SK-N-SH treated with all-trans-retinoic acid at 6 μM for 48 hours (cell line): ENCODE data around the gene PQBP1.
A peak's percentile ranks its signal among the peaks of the same experiment; 100 is the strongest.

ENCODE experiments used
- ATAC-seq: fragments of 200-7000 bp; cut with Tn5 transposase; 3 replicates; pipeline ENCODE4 v1.9.1; 2020; ENCODE audit warnings: mild to moderate bottlenecking, moderate library complexity
- ARNTL ChIP-seq: fragments of 450-650 bp; formaldehyde crosslinking; IDR thresholded peaks from 2 replicates; pipeline ENCODE4 v1.5.0; 2020; ENCODE audit warnings: low read depth, mild to moderate bottlenecking, moderate library complexity, borderline replicate concordance
- BACH2 ChIP-seq: fragments of 250-450 bp; sonication (Bioruptor Pico); IDR thresholded peaks from 2 replicates; pipeline ENCODE4 v1.9.0; 2021; ENCODE audit warnings: mild to moderate bottlenecking, borderline replicate concordance
- ESRRG ChIP-seq: fragments of 250-450 bp; sonication (Bioruptor Pico); IDR thresholded peaks from 2 replicates; pipeline ENCODE4 v1.6.1; 2021; ENCODE audit warnings: mild to moderate bottlenecking
- GLIS3 ChIP-seq: fragments of 250-450 bp; sonication (Bioruptor Pico); IDR thresholded peaks from 2 replicates; pipeline ENCODE4 v1.5.0; 2020; ENCODE audit warnings: mild to moderate bottlenecking, moderate library complexity
- ISL1 ChIP-seq: fragments of 250-450 bp; sonication (Bioruptor Pico); IDR thresholded peaks from 2 replicates; pipeline ENCODE4 v2.1.2; 2022; ENCODE audit warnings: mild to moderate bottlenecking, moderate library complexity
- OSR1 ChIP-seq: fragments of 250-450 bp; sonication (Bioruptor Pico); IDR thresholded peaks from 2 replicates; pipeline ENCODE4 v1.8.0; 2022; ENCODE audit warnings: moderate library complexity, mild to moderate bottlenecking, inconsistent platforms
- PATZ1 ChIP-seq: fragments of 250-450 bp; sonication (Bioruptor Pico); IDR thresholded peaks from 2 replicates; pipeline ENCODE4 v1.8.0; 2020; ENCODE audit warnings: mild to moderate bottlenecking, moderate library complexity, borderline replicate concordance
- PPARA ChIP-seq: fragments of 250-450 bp; sonication (Bioruptor Pico); IDR thresholded peaks from 2 replicates; pipeline ENCODE4 v1.5.0; 2020; ENCODE audit warnings: mild to moderate bottlenecking, borderline replicate concordance
- SNAI2 ChIP-seq: fragments of 250-450 bp; sonication (Bioruptor Pico); IDR thresholded peaks from 2 replicates; pipeline ENCODE4 v1.5.0; 2020; ENCODE audit warnings: mild to moderate bottlenecking, moderate library complexity
- TCF4 ChIP-seq: fragments of 250-450 bp; sonication (Bioruptor Pico); IDR thresholded peaks from 2 replicates; pipeline ENCODE4 v1.8.0; 2021; ENCODE audit warnings: mild to moderate bottlenecking, moderate library complexity, borderline replicate concordance
- TOX ChIP-seq: fragments of 250-450 bp; sonication (Bioruptor Pico); IDR thresholded peaks from 2 replicates; pipeline ENCODE4 v1.8.0; 2021; ENCODE audit warnings: mild to moderate bottlenecking, moderate library complexity, borderline replicate concordance
- ZFP3 ChIP-seq: fragments of 250-450 bp; sonication (Bioruptor Pico); IDR thresholded peaks from 2 replicates; pipeline ENCODE4 v1.5.0; 2020; ENCODE audit warnings: mild to moderate bottlenecking, moderate library complexity
- ZFP30 ChIP-seq: fragments of 450-650 bp; formaldehyde crosslinking; IDR thresholded peaks from 2 replicates; pipeline ENCODE4 v1.5.0; 2022; ENCODE audit warnings: mild to moderate bottlenecking, moderate library complexity
- ZNF70 ChIP-seq: fragments of 450-650 bp; formaldehyde crosslinking; IDR thresholded peaks from 2 replicates; pipeline ENCODE4 v1.5.0; 2020; ENCODE audit warnings: mild to moderate bottlenecking, moderate library complexity
- ZNF8 ChIP-seq: fragments of 450-650 bp; formaldehyde crosslinking; IDR thresholded peaks from 2 replicates; pipeline ENCODE4 v1.5.0; 2020; ENCODE audit warnings: mild to moderate bottlenecking, moderate library complexity
- TF ChIP-seq, protein P1 (sequence below): fragments of 250-450 bp; sonication (Bioruptor Pico); IDR thresholded peaks from 2 replicates; pipeline ENCODE4 v1.5.1; 2021; ENCODE audit warnings: mild to moderate bottlenecking, moderate library complexity
- TF ChIP-seq, protein P2 (sequence below): fragments of 250-450 bp; sonication (Bioruptor Pico); IDR thresholded peaks from 2 replicates; pipeline ENCODE4 v1.5.0; 2020; ENCODE audit warnings: mild to moderate bottlenecking, moderate library complexity
- TF ChIP-seq, protein P3 (sequence below): fragments of 250-450 bp; sonication (Bioruptor Pico); IDR thresholded peaks from 2 replicates; pipeline ENCODE4 v1.5.1; 2020; ENCODE audit warnings: low read depth, mild to moderate bottlenecking, moderate library complexity

Gene PQBP1

DNA sequence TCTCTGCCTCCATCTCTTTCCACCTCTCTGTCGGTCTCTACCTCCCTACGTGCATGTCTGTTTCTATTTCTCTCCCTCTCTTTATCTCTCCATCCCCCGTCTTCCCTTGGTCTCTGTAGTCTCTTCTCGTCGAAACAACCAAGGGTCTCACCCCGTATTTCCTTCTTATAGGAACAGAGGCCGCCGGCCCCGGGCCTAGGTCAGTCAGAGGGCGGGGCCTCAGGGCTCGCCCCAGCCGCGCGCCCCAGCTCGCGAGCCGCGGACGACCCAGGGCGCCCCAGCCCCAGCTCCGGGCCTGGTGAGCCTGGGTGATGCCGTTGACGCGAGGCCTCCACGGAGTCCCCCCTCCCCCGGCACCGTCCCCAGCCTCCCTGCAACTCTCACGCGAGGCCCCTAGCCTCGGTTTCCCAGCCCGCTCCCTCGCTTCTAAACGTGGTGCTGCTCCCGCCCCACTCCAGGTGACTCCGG, 6.8 kb upstream of the PQBP1 start:
- ATAC-seq = peak; percentile 59
- no peak for TF ChIP-seq TCF4 (CRISPR knock-in tag)
- no peak for TF ChIP-seq ZFP3 (CRISPR knock-in tag)
- TF ChIP-seq PATZ1 = no peak
- no peak for TF ChIP-seq PPARA (CRISPR knock-in tag)
- TF ChIP-seq, protein P1, sequence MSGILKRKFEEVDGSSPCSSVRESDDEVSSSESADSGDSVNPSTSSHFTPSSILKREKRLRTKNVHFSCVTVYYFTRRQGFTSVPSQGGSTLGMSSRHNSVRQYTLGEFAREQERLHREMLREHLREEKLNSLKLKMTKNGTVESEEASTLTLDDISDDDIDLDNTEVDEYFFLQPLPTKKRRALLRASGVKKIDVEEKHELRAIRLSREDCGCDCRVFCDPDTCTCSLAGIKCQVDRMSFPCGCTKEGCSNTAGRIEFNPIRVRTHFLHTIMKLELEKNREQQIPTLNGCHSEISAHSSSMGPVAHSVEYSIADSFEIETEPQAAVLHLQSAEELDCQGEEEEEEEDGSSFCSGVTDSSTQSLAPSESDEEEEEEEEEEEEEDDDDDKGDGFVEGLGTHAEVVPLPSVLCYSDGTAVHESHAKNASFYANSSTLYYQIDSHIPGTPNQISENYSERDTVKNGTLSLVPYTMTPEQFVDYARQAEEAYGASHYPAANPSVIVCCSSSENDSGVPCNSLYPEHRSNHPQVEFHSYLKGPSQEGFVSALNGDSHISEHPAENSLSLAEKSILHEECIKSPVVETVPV = no peak
- TF ChIP-seq ZFP30 (CRISPR knock-in tag) = no peak
- TF ChIP-seq ISL1 (CRISPR knock-in tag) = no peak
- TF ChIP-seq SNAI2 (CRISPR knock-in tag) = no peak

DNA sequence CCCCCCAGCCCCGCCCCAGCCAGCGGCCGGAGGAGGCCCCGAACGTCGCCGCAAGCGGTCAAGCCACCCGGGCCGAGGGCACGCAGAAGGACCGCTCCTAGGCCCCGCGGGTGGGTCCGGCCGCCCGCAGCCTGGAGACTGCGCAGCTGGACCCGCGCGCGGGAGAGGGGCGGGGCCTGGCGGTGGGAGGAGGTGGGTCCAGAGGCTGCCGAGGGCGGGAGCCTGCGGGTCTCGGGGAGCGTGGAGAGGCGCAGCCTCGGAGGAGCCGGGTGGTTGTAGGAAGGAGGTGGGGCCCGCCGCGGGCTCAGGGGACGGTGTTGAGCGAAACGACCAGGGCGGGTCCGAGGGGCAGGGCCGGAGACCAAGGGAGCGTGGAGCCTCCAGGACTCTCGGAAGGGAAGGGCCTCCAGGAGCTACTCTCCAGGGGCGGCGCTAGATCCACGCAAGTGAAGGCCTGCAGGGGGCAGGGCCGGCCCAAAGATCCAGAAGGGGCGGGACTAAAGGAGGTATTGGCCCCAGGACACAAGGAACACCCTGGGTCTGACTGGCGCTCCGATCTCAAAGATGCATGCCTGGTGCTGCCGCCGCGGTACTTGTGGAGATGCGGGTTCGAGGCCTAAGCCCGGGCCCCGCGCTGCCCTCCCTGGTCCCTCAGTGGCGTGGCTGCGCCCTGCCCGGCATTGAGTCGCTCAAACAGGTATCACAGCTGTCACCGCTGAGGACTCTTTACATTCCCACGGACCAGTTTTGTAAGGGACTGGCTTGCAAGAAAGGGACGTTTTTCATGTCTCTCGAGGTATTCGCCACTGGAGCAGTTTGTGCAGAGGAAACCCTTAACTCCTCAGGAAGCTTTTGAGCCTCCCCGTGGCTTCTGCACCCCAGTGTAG, 6.1 kb upstream of the PQBP1 start:
- TF ChIP-seq ZFP30 (CRISPR knock-in tag) = no peak
- TF ChIP-seq ISL1 (CRISPR knock-in tag) = no peak
- TF ChIP-seq TOX (CRISPR knock-in tag) = no peak
- no peak for TF ChIP-seq GLIS3 (CRISPR knock-in tag)
- no peak for TF ChIP-seq SNAI2 (CRISPR knock-in tag)
- no peak for TF ChIP-seq ARNTL (CRISPR knock-in tag)
- TF ChIP-seq TCF4 (CRISPR knock-in tag) = no peak
- no peak for TF ChIP-seq PATZ1
- TF ChIP-seq, protein P2, sequence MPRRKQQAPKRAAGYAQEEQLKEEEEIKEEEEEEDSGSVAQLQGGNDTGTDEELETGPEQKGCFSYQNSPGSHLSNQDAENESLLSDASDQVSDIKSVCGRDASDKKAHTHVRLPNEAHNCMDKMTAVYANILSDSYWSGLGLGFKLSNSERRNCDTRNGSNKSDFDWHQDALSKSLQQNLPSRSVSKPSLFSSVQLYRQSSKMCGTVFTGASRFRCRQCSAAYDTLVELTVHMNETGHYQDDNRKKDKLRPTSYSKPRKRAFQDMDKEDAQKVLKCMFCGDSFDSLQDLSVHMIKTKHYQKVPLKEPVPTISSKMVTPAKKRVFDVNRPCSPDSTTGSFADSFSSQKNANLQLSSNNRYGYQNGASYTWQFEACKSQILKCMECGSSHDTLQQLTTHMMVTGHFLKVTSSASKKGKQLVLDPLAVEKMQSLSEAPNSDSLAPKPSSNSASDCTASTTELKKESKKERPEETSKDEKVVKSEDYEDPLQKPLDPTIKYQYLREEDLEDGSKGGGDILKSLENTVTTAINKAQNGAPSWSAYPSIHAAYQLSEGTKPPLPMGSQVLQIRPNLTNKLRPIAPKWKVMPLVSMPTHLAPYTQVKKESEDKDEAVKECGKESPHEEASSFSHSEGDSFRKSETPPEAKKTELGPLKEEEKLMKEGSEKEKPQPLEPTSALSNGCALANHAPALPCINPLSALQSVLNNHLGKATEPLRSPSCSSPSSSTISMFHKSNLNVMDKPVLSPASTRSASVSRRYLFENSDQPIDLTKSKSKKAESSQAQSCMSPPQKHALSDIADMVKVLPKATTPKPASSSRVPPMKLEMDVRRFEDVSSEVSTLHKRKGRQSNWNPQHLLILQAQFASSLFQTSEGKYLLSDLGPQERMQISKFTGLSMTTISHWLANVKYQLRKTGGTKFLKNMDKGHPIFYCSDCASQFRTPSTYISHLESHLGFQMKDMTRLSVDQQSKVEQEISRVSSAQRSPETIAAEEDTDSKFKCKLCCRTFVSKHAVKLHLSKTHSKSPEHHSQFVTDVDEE = no peak
- ATAC-seq = peak; percentile 95

GRCh38 chrX:48892896-48893295, 4.8 kb upstream of the PQBP1 start:
- no peak for ATAC-seq
- TF ChIP-seq ZFP30 (CRISPR knock-in tag) (no peak), TOX (CRISPR knock-in tag) (no peak), BACH2 (CRISPR knock-in tag) (no peak)

DNA sequence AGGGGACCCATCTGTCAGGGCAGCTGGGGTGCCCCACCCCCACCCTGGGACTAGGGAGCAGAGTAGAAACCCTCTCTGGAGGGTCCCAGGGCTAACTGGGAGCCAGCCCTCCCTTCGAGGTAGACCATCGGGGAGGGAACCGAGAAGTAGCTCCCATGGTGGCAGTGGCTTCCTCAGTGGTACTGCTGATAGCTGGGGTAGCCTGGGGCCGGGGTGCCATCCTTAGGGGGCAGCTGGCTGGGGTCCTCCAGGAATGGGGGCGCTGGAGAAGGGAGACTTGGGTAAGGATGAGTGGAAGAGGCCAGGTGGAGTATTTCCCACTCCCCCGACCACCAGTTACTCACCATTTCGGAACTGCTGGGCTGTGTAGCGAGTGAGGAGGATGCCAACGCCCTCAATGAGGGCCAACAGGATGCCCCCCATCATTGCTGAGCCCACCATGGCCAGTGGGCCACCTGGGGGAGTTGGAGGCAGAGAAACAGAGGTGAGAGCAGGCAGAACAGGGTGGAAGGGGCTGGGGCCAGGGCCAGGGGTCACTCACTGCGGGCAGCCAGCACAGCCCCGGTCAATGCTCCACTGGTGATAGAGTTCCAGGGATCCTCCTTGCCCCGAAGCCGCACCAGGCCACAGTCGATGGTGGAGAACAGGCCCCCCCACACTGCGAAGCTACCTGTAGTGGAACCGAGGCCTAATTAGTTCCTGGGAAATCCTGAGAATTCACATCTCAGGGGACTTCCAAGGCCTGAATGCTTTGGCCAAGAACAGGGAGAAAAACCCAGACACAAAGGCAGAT, 4.0 kb upstream of the PQBP1 start:
- ATAC-seq = no peak
- TF ChIP-seq ARNTL (CRISPR knock-in tag) (no peak), ZNF8 (no peak), ZNF70 (no peak), SNAI2 (CRISPR knock-in tag) (no peak), OSR1 (CRISPR knock-in tag) (no peak), TCF4 (CRISPR knock-in tag) (no peak), ESRRG (CRISPR knock-in tag) (no peak), TOX (CRISPR knock-in tag) (no peak), PPARA (CRISPR knock-in tag) (no peak)
- TF ChIP-seq, protein P1 = no peak
- TF ChIP-seq, protein P3, sequence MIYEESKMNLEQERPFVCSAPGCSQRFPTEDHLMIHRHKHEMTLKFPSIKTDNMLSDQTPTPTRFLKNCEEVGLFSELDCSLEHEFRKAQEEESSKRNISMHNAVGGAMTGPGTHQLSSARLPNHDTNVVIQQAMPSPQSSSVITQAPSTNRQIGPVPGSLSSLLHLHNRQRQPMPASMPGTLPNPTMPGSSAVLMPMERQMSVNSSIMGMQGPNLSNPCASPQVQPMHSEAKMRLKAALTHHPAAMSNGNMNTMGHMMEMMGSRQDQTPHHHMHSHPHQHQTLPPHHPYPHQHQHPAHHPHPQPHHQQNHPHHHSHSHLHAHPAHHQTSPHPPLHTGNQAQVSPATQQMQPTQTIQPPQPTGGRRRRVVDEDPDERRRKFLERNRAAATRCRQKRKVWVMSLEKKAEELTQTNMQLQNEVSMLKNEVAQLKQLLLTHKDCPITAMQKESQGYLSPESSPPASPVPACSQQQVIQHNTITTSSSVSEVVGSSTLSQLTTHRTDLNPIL (CRISPR knock-in tag) = no peak
- TF ChIP-seq, protein P2 = no peak
